Right atrium auricular region (tissue), 2 donors: ENCODE measurements around the gene TLX1. TPM values are rescaled to one million over a fixed set of nuclear protein-coding genes. Genes with fewer than 3 reads are reported as not detected.
"Not testable (repeated sequence)": the region's sequence is repeated elsewhere in the genome, so short reads cannot be mapped to it uniquely, and the experiment has no call there.

Experiments used
- DNase-seq: peaks from one replicate; pipeline ENCODE4 v3.0.0-alpha.2; 2019; ENCODE audit warnings: low spot score
- H3K27ac ChIP-seq, 2 donors: fragments of 200-600 bp; sonication (generic); 1 replicate in 1 of 2; 2 replicates in 1 of 2; pipeline ENCODE4 v1.5.1; 2016 to 2019
- H3K27me3 ChIP-seq, 2 donors: fragments of 200-600 bp; sonication (generic); one replicate each; pipeline versions ENCODE4 v1.5.1 to v1.6.0; 2017 to 2019
- H3K36me3 ChIP-seq: fragments of 200-600 bp; sonication (generic); one replicate; pipeline ENCODE4 v1.5.1; 2016
- H3K4me1 ChIP-seq, 2 donors: fragments of 200-600 bp; sonication (generic); one replicate each; pipeline versions ENCODE4 v1.5.1 to v1.6.0; 2017 to 2019
- H3K4me3 ChIP-seq, 2 donors: fragments of 200-600 bp; sonication (generic); 1 replicate in 1 of 2; 2 replicates in 1 of 2; pipeline ENCODE4 v1.5.1; 2017 to 2019; ENCODE audit warnings: mild to moderate bottlenecking in 1 of 2, moderate library complexity in 1 of 2
- H3K9me3 ChIP-seq, 2 donors: fragments of 200-600 bp; sonication (generic); one replicate each; pipeline ENCODE4 v1.5.1; 2019
- total RNA-seq, 2 donors: library from RNA; depleted of rRNA; stranded (reverse); fragments of >200 nt; gene quantifications; one replicate each; pipeline ENCODE4 v1.1.0, GENCODE V29; 2016
- TF ChIP-seq, protein P1 (sequence below), 2 donors: fragments of 200-600 bp; sonication (generic); IDR thresholded peaks; one replicate each; pipeline ENCODE4 v1.5.1; 2019; ENCODE audit warnings: antibody characterized with exemption in 2 of 2

TLX1 gene
- total RNA-seq, 2 donors from 2014 or later: not detected

- Histone ChIP-seq H3K4me3 (no peak overlapping the region), H3K27me3 (peaks cover 20 to 48% of the 10 kb centered on the region in 2 donors), H3K27ac (no peak overlapping the region), H3K9me3 (peaks cover 0 to 12% of the 10 kb centered on the region in 2 donors), H3K4me1 (peaks cover 0 to 13% of the 10 kb centered on the region in 2 donors), H3K36me3 (no peaks in the 10 kb centered on the region)
- TF ChIP-seq, protein P1, sequence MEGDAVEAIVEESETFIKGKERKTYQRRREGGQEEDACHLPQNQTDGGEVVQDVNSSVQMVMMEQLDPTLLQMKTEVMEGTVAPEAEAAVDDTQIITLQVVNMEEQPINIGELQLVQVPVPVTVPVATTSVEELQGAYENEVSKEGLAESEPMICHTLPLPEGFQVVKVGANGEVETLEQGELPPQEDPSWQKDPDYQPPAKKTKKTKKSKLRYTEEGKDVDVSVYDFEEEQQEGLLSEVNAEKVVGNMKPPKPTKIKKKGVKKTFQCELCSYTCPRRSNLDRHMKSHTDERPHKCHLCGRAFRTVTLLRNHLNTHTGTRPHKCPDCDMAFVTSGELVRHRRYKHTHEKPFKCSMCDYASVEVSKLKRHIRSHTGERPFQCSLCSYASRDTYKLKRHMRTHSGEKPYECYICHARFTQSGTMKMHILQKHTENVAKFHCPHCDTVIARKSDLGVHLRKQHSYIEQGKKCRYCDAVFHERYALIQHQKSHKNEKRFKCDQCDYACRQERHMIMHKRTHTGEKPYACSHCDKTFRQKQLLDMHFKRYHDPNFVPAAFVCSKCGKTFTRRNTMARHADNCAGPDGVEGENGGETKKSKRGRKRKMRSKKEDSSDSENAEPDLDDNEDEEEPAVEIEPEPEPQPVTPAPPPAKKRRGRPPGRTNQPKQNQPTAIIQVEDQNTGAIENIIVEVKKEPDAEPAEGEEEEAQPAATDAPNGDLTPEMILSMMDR (IDR thresholded peaks at IDR 0.05): no peak
- DNase-seq: no peak
These were observed 14.8 kb downstream of the TLX1 start for GRCh38 chr10:101145750-101146391.

DNA sequence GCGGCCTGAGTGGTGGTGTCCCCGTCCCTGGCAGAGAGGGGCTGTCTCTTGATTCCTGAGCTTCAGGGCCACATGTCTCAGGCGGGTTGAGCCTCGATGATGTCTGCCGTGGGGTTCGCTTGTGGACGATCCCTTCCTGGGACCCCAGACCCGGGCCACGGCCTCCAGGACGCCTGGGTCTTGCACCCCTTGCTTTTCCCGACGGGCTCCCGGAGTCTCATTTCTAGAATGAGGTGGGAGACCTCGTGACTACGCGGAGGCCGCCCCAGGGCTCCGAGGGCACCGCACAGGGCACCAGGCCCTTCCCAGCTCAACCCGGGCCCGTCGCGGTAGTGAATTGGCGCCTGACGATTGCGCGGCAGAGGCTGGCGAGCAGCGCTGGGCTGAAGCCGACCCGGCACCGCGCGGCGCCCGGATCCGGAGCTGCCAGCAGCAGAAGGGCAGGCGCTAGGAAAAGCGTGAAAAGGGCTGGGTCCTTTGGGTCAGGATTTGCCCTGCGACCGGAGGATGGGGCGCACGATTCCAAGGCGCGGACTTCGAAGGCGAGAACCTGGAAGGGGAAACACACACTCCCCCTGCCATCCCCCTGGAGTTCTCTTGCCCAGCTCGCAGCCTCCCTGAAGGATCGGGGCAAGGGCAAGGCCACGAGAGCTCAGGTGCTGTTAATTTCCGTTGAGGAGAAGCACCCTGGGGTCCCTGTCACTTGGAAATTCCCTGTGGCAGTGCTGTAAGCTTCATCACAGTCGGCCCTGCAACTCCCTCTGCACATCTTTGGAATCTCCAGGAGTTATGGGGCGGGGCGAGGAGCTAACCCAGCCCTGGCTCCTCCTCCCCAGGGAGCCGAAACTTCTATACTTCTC, 15.5 kb downstream of the TLX1 start:
- DNase-seq: no peak
- H3K9me3 ChIP-seq: peaks cover 0 to 12% of the 10 kb centered on the region in 2 donors

GRCh38 chr10:101151395-101151794, 20.3 kb downstream of the TLX1 start:
- TF ChIP-seq, protein P1 (IDR thresholded peaks at IDR 0.05): no peak
- H3K36me3 ChIP-seq: no peaks in the 10 kb centered on the region
- H3K27me3 ChIP-seq: peaks cover 8 to 16% of the 10 kb centered on the region in 2 donors
- H3K9me3 ChIP-seq: peaks cover 0 to 12% of the 10 kb centered on the region in 2 donors
- no peak overlapping the region for H3K4me3 ChIP-seq
- DNase-seq: no peak
- H3K4me1 ChIP-seq: no peaks in the 10 kb centered on the region
- no peak overlapping the region for H3K27ac ChIP-seq

More for the DNA sequence above, 15.5 kb downstream of the TLX1 start:
- Histone ChIP-seq H3K4me1 (peaks cover 0 to 13% of the 10 kb centered on the region in 2 donors), H3K27ac (no peak overlapping the region), H3K4me3 (no peak overlapping the region), H3K27me3 (peaks cover 12 to 40% of the 10 kb centered on the region in 2 donors), H3K36me3 (no peaks in the 10 kb centered on the region)
- TF ChIP-seq, protein P1 (IDR thresholded peaks at IDR 0.05): no peak

DNA sequence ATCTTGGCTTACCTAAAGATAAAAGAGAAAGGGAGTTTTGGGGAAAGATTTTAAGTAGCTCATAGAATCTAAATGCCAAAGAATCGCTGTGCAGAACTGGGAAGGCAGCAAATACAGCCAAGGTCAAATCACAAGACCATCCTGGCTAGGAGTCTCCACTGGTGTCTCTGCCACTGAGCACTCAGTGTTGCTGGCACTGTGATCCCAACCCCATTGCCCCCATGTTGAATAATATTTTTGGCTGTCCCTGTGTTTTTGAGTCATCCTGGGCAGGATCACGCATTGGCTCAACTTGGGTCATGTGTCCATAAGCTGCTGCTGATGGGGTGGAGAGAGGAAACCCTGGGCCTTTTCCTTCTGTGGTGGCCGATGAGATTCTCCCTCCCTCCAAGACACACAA, 21.2 kb downstream of the TLX1 start:
- H3K4me1 ChIP-seq: no peaks in the 10 kb centered on the region
- H3K27me3 ChIP-seq: peaks cover 4 to 6% of the 10 kb centered on the region in 2 donors
- TF ChIP-seq, protein P1 (IDR thresholded peaks at IDR 0.05): no peak
- H3K4me3 ChIP-seq: no peak overlapping the region
- no peak for DNase-seq
- H3K27ac ChIP-seq: no peak overlapping the region
- H3K36me3 ChIP-seq: no peaks in the 10 kb centered on the region
- peaks cover 0 to 12% of the 10 kb centered on the region in 2 donors for H3K9me3 ChIP-seq

GRCh38 chr10:101154506-101154905, 23.4 kb downstream of the TLX1 start:
- not testable (repeated sequence) for DNase-seq, H3K4me3 ChIP-seq, H3K27ac ChIP-seq, H3K36me3 ChIP-seq, H3K9me3 ChIP-seq, H3K4me1 ChIP-seq, H3K27me3 ChIP-seq

- DNase-seq: no peak
- Histone ChIP-seq H3K4me1 (no peaks in the 10 kb centered on the region), H3K27me3 (no peaks in the 10 kb centered on the region), H3K4me3 (no peak overlapping the region), H3K27ac (no peak overlapping the region), H3K9me3 (no peaks in the 10 kb centered on the region), H3K36me3 (no peaks in the 10 kb centered on the region)
- TF ChIP-seq, protein P1 (IDR thresholded peaks at IDR 0.05): no peak
These were observed 24.8 kb downstream of the TLX1 start for GRCh38 chr10:101155896-101156295.
